ENCODE results near the gene PRUNE2. TPM values are rescaled to one million over a fixed set of nuclear protein-coding genes. Genes with fewer than 3 reads are reported as not detected.

The PRUNE2 gene
- total RNA-seq, 1 donor from 2014 or later = 4.9 TPM

DNA sequence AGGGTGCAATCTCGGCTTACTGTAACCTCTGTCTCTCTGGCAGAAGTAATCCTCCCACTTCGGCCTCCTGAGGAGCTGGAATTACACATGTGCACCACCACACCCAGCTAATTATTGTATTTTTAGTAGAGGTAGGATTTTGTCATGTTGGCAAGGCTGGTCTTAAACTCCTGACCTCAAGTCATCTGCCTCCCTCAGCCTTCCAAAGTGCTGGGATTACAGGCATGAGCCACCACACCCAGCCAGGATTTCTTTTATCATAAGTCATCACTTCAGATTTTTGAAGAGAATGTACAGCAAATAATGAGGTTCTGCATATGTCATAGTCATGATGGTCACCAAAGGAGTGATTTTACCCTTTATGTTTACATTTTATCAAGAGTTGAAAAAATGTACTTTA is 338.8 kb downstream of the PRUNE2 start:
- no peak for ATAC-seq

DNA sequence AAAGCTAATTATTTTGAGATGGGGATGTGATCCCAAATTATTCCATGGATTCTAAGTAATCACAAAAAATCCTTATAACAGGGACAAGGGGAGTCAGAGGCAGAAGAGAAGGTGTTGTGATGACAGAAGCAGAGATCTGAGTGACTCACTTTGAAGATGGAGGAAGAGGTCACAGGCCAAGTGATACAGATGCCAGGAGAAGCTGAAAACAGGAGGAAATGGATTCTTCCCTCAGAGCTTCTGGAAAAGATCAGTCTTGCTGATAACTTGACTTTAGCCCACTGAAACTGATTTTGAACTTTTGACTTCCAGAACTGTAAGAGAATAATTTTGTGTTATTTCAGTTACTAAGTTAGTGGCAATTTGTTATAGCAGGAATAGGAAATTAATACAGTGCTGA is 341.6 kb downstream of the PRUNE2 start:
- ATAC-seq = no peak

DNA sequence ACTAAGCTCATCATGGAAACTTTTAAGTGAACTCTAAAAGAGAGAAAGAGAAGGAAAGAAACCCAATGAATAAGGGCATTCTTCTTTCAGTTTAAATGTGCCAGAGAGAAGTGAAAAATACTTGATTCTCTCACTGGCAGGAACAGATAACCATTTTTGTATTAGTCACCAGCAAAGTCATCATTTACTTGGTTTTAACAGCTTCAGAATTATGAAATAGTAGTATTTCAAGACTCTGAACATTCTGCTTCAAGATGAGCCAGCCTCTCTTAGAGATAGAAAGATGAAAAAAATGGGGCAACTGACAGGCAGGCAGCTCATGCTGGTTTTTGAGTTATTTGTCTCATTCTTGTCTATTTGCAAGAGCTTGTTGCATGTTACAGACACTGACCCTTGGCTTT is 343.4 kb downstream of the PRUNE2 start:
- ATAC-seq = no peak

DNA sequence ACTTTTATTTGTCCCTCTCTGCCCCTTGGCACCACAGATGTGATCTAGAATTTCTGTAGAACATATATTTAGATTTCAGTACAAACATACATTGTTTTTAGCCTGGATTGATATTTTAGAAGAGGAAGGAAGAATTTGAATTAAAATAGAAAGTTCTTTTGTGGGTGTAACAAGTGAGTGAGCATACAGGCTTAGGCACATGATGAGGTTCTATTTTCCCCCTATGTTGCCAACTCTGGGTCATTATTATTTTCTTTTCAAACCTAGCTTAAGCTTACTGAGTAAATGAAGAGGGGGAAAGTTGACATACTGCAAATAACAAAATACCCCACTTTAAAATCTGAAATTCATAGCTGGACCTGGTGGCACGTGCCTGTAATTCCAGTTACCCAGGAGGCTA is 344.0 kb downstream of the PRUNE2 start:
- ATAC-seq = no peak

Other genes with a start within 250 kb of the PRUNE2 start
- gene PCA3, start 141.7 kb downstream of the PRUNE2 start, total RNA-seq = not detected
- not detected for gene FOXB2, start 113.5 kb upstream of the PRUNE2 start, total RNA-seq

All from esophagus mucosa (tissue), 1 donor.